22Rv1 (cell line): ENCODE results near the gene INPP5J.

Experiments
- H3K27ac ChIP-seq: fragments of 450-650 bp; 2 replicates; pipeline ENCODE4 v1.5.1; 2017
- CTCF ChIP-seq: fragments of 450-650 bp; IDR thresholded peaks from 2 replicates; pipeline ENCODE4 v1.5.1; 2017; ENCODE audit warnings: mild to moderate bottlenecking
- ZFX ChIP-seq: fragments of 450-650 bp; IDR thresholded peaks from 2 replicates; pipeline ENCODE4 v1.6.1; 2017; ENCODE audit warnings: antibody characterized with exemption, borderline replicate concordance

Gene INPP5J

GRCh38 chr22:31144223-31144622 is 21.5 kb downstream of the INPP5J start:
- no peak for TF ChIP-seq CTCF
- TF ChIP-seq ZFX: no peak
- peak overlapping the region; percentile 95 for H3K27ac ChIP-seq

- H3K27ac ChIP-seq: peak overlapping the region; percentile 56
- TF ChIP-seq CTCF (no peak), ZFX (no peak)
These were observed 25.7 kb downstream of the INPP5J start for GRCh38 chr22:31148488-31148887.

GRCh38 chr22:31148953-31149627 is 26.3 kb downstream of the INPP5J start:
- TF ChIP-seq ZFX: no peak
- TF ChIP-seq CTCF: peak; percentile 94
- peak overlapping the region; percentile 56 for H3K27ac ChIP-seq

GRCh38 chr22:31150615-31151014 is 27.8 kb downstream of the INPP5J start:
- H3K27ac ChIP-seq: no peak overlapping the region
- no peak for TF ChIP-seq ZFX
- peak; percentile 71 for TF ChIP-seq CTCF

GRCh38 chr22:31151872-31152271 is 29.1 kb downstream of the INPP5J start:
- H3K27ac ChIP-seq: no peak overlapping the region
- no peak for TF ChIP-seq CTCF
- TF ChIP-seq ZFX: no peak

GRCh38 chr22:31153357-31153756 is 30.6 kb downstream of the INPP5J start:
- TF ChIP-seq ZFX (no peak), CTCF (no peak)
- H3K27ac ChIP-seq: no peak overlapping the region

GRCh38 chr22:31154975-31155374 is 32.2 kb downstream of the INPP5J start:
- no peak overlapping the region for H3K27ac ChIP-seq
- TF ChIP-seq ZFX: no peak

- TF ChIP-seq CTCF: no peak
- TF ChIP-seq ZFX: no peak
- no peak overlapping the region for H3K27ac ChIP-seq
These were observed 32.7 kb downstream of the INPP5J start for GRCh38 chr22:31155422-31155821.
